SKM-1 treated with dmso at 0.1 percent for 144 hours (cell line): ENCODE measurements around the gene DENND5B.
"Not testable (repeated sequence)": the region's sequence is repeated elsewhere in the genome, so short reads cannot be mapped to it uniquely, and the experiment has no call there.

Experiments used
- DNase-seq: peaks from one replicate; lab custom pipeline; 2025; ENCODE audit not compliant: unreplicated experiment; lab: John Stamatoyannopoulos, UW

DENND5B gene

GRCh38 chr12:31594681-31595080 is 3.7 kb upstream of the DENND5B start:
- DNase-seq: no peak

- DNase-seq: no peak
Observed at GRCh38 chr12:31591380-31591901, 505 bp upstream of the DENND5B start.

- no peak for DNase-seq
Observed at GRCh38 chr12:31589904-31590641, 863 bp downstream of the DENND5B start.

- no peak for DNase-seq
Observed at GRCh38 chr12:31589598-31589903, 1.4 kb downstream of the DENND5B start.

GRCh38 chr12:31588976-31589375 is 2.0 kb downstream of the DENND5B start:
- DNase-seq: no peak

GRCh38 chr12:31586728-31587127 is 4.2 kb downstream of the DENND5B start:
- no peak for DNase-seq

- DNase-seq: no peak
Observed at GRCh38 chr12:31585895-31586294, 5.0 kb downstream of the DENND5B start.

- no peak for DNase-seq
Observed at GRCh38 chr12:31585271-31585670, 5.7 kb downstream of the DENND5B start.

- no peak for DNase-seq
Observed at GRCh38 chr12:31584782-31585181, 6.2 kb downstream of the DENND5B start.

- no peak for DNase-seq
Observed at GRCh38 chr12:31583878-31584277, 7.1 kb downstream of the DENND5B start.

GRCh38 chr12:31582155-31582554 is 8.8 kb downstream of the DENND5B start:
- no peak for DNase-seq

- DNase-seq: no peak
Observed at GRCh38 chr12:31578632-31579031, 12.3 kb downstream of the DENND5B start.

GRCh38 chr12:31574803-31575575 is 15.9 kb downstream of the DENND5B start:
- DNase-seq: peak; percentile 15

GRCh38 chr12:31574367-31574766 is 16.6 kb downstream of the DENND5B start:
- not testable (repeated sequence) for DNase-seq

GRCh38 chr12:31572900-31573600 is 17.9 kb downstream of the DENND5B start:
- DNase-seq: no peak

GRCh38 chr12:31570880-31571279 is 20.1 kb downstream of the DENND5B start:
- DNase-seq: no peak

- not testable (repeated sequence) for DNase-seq
Observed at GRCh38 chr12:31569517-31569916, 21.4 kb downstream of the DENND5B start.

GRCh38 chr12:31568498-31568897 is 22.4 kb downstream of the DENND5B start:
- DNase-seq: no peak

GRCh38 chr12:31567029-31567428 is 23.9 kb downstream of the DENND5B start:
- DNase-seq: no peak

GRCh38 chr12:31566547-31566946 is 24.4 kb downstream of the DENND5B start:
- DNase-seq: no peak

- no peak for DNase-seq
Observed at GRCh38 chr12:31562594-31563328, 28.2 kb downstream of the DENND5B start.
